HG03378 (cell line): Measurements from ENCODE around the gene MAD1L1.
"Not testable (repeated sequence)": the region's sequence is repeated elsewhere in the genome, so short reads cannot be mapped to it uniquely, and the experiment has no call there.

Source experiments
- ATAC-seq: cut with Tn5 transposase; IDR thresholded peaks from one replicate; pipeline ENCODE4 v1.9.1; 2021; ENCODE audit warnings: mild to moderate bottlenecking, moderate library complexity; ENCODE audit not compliant: unreplicated experiment

MAD1L1 gene

DNA sequence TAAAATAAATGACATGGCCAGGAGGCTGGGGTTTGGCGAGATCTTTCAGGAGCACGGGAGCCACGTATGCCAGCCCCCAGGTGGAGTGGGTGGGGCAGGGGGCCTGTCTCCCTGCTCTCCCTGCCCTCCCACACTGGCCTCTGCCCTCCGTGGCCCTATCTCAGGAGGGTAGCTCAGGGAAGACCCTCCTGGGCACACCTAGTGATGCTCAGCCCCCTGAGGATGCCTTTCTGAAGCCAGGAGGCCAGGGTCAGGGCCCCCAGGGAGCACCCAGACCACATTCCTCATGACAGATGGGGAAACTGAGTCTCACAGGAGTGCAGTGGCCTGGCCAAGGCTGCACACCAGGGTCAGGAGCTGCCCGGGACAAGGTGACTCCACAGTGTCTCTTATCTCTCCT is 339.3 kb downstream of the MAD1L1 start:
- no peak for ATAC-seq

DNA sequence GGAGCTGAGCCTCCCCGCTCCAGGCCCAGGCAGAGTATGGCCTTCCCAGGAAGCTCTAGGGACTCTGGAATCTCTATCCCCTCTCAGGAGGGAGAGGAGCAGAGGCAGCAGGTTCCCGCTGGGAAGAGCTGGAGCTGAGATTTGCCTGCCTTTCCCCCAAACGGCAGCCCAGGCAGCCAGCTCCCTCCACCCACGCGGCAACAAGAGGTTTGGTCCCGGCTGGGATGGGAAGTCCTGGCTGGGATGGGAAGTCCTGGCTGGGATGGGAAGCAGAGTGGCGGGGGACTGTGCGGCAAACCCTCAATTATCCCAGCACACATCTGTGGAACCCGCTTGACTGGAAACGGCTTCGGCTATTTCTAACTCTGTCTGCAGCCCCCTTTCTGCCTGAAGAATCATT is 339.7 kb downstream of the MAD1L1 start:
- no peak for ATAC-seq

DNA sequence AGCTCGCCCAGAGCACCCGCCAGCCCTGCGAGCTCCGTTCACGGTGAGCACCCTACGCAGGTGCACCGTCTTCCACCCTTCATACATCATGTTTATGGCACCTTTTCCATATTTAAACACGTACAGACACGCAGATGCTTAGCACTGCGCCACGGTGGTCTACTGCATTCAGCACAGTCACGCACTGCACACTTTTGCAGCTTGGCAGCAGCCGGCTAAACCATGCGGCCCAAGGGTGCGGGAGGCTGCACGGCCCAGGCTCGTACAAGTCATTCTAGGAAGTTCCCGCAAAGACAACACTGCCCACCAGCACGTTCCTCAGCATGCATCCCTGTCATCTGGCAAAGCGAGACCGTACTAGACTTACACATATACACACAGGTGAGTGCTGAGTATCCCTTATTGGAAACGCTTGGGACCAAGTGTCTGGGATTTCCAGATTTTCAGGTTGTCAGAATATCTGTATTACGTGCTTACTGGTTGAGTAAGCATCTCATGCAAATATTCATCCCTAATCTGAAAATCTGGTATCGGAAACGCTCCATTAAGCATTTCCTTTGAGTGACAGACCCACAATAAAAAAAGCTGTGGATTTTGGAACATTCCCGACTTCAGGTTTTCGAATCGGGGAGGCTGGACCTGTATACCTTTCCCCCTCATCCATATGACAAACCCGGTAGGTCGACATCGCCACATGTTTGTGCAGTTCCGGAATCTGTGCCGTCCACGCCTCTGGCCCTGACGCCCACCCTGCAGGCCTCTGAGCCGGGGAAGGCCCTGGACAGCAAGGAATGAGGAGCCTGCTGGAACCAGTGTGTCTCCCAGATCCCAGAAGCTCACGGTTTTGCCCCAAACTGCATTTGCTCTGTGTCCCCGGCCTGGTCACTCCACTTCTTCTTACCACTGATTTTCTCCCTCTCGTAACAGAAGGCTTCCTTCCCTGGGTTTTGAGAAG is 340.5 kb downstream of the MAD1L1 start:
- no peak for ATAC-seq

DNA sequence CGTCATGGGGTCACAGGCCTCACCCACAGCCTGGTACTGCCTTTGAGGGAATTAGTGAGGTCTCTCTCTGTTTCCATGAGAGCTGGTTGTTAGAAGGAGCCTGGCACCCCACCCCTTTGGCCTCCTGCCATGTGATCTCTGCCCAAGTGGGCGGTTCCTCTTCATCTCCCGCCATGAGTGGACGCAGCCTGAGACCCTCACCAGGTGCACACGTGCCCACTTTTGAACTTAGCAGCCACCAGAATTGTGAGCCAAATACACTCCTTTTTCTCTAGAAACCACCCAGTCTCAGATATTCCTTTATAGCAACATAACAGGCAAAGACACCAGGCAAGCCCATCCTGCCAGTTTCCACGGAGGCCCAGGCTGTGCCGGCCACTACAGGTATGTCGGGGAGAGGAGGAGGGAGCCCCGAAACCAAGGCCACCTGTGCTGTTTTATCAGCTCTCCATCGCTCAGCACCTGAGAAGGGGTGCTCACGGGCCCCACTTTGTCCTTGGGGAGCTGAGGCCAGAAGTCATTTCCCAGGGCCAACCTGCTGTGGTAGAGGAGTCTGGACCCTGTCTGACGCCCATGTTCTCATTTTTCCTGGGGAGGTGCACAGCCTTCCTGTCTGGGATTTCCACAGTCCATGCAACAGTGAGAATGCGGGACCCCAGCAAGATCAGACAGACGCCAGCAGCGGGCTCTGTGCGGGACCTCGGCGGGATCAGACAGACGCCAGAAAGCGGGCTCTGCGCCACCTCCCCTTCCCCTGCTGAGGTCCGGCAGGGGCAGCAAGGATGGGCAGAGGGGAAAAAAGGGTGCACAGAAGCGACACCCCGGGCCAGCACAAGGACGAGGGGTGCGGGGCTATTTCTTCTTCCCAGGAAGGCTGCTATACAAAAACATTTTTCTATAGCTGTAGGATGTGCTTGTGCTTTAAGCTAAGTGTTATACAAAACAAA is 342.2 kb downstream of the MAD1L1 start:
- no peak for ATAC-seq

DNA sequence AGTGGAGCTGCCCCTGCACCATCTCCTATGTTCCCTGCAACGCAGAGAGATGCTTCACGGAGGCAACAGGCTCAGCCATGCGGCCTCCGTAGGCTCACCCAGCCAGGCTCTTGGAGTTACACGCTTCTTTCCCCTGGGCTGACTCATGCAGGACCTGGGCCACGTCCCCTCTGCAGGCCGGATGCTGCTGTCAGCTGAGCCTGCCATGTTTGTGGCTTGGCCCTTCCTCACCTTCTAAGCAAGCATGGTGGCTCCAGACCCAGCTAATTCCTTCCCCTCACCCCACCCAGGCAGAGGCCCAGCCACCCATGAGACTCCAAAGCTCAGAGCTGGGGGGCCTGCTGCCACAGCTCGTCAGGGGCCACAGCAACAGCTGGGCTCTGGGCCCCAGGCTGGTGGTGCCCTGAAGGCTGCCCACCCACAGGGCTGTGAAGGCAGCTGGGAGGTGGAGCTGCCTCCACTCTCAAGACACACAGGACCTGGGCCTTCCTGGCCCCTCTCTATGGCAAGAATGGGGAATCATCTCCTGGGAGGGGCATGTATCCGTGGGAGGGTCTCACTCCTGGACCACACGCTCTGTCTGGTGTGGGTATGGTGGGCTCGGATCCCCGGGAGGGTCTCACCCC is 343.1 kb downstream of the MAD1L1 start:
- no peak for ATAC-seq

DNA sequence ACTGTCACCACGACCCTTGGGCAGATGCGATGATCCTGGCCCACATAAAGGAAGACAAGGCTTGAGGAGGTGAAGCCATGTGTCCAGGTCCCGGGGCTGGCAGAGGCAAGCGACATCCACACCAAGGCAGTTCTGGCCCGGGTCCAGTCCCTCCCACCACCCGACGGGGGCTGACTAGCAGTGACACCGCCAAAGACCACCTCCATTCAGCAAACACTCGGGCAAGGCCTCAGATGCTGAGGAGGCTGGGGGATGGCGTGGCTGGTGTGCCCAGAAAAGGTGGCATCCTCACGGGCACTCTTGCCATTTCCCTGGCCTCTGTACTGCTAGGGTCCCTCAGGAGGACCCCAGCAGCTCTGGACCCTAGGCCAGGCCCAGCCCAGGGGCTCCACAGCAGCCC is 343.7 kb downstream of the MAD1L1 start:
- no peak for ATAC-seq

DNA sequence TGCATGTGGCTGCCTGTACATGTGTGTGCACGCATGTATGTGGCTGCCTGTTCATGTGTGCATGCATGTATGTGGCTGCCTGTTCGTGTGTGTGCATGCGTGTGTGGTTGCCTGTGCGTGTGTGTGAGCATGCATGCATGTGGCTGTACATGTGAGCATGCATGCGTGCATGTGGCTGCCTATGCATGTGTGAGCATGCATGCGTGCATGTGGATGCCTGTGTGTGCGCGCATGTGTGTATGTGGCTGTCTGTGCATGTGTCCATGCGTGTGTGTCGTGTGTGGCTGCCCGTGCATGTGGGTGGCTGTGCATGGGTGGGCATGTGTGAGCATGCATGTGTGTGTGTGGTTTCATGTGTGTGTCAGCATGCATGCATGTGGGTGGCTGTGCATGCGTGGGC is 344.3 kb downstream of the MAD1L1 start:
- ATAC-seq = no peak

DNA sequence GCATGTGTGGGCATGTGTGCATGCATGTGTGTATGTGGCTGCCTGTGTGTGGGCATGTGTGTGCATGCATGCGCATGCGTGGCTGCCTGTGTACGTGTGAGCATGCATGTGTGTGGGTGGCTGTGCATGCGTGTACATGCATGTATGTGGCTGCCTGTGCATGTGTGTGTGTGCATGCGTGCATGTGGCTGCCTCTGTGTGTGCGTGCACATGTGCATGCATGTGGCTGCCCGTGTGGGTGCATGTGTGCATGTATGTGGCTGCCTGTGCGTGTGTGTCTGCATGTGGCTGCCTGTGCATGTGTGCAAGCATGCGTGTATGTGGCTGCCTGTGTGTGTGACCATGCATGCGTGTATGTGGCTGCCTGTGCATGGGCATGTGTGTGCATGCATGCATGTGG is 345.5 kb downstream of the MAD1L1 start:
- ATAC-seq = no peak

DNA sequence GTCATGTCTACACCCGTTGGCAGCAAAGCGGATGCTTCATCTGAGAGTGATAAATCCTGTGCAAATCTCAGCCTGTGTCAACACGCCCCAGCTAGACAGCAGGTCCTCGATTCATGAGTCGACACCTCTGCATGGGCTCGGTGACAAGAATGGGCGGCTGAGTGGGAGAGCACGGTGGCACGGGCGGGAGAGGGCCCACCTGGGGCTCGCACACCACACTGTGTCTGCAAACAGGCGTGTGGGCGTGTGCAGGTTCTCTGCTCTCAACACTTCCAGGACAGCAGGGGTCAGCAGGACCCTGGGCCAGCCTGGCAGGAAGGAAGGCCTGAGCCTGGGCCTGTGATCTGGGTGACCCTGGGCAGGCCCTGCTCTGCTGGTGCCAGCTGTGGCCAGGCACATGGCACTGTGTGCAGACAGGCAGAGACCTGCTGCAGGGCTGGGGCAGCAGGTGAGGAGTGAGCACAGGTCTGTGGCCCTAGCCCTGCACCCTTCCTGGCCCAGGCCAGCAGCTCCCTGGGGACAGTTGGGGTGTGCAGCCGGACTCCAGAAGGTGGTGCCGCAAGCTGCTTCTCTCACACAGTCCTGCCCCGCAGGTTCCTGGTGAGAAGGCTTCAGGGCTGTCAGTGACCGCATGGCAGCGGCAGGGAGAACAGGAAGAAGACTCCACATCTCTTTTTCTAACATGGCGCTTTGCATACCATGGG is 346.2 kb downstream of the MAD1L1 start:
- ATAC-seq = no peak

DNA sequence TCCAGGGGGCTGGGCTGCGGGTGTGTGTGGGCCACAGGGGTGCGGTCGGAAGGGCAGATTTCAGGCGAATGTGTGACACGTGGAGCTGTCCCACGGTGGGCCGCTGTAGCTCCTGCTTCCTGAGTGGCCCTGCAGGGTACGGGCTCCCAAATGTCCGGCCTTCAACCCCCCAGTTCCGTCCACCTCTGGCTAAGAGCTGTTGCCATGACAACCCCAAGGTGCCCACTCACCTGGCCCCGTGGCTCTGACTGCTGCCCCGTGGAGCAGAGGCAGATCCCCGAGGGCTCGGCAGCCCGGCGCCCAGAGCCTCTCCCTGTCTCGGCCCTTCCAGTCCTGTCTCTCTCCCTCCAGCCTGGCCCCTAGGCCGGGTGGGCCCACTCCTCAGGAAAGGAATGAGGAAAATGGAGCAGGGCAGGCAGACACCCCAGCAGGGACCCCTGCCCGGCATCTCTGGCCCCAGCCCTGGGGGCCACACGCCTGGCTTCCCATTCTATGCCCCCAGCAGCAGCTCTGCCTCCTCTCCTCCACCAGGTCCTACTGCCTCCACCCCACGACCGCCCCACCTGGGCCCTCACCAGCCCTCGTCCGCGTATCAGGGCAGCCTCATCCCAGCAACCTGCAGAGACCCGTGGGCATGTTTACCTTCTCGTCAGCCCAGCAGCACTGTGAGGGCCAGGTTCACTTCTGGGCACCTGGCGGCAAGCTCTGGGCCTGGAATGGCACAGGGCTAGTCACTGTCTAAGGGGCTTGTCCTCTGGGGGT is 347.1 kb downstream of the MAD1L1 start:
- ATAC-seq = no peak

DNA sequence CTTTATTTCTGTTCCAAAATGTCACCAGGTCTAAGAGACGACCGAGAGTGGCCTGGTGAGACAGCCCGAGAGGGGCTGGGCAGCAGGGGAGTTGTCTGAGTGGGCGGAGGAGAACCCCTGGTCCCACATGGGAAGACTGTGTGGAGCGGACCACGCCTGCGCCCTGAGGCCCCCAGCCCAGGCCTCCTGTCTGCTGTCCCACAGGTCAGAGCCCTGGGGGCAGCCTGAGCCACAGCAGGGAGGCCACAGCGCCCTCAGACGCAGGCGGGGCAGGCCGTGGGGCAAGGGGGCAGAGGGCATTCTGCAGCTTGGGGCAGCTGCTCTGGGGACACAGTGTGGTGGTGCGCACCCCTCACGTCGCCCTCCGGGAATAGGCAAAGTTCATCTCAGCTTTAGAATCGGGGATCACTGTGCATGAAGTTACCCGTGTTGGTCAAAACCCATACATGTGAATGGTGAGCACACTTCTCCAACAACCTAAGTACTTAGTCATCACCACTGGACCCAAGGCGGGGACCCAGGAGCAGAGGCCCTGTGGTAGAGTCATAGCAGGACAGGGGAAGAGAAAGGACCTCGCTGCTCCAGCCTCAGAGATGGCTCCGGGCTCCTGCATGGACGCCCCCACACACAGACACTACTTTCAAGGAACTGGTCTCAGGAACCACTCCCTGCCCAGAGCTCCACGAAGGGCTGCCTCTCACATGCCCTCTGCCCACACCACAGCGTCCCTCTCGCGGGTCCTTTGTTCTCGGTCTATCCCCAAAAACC is 348.0 kb downstream of the MAD1L1 start:
- no peak for ATAC-seq

DNA sequence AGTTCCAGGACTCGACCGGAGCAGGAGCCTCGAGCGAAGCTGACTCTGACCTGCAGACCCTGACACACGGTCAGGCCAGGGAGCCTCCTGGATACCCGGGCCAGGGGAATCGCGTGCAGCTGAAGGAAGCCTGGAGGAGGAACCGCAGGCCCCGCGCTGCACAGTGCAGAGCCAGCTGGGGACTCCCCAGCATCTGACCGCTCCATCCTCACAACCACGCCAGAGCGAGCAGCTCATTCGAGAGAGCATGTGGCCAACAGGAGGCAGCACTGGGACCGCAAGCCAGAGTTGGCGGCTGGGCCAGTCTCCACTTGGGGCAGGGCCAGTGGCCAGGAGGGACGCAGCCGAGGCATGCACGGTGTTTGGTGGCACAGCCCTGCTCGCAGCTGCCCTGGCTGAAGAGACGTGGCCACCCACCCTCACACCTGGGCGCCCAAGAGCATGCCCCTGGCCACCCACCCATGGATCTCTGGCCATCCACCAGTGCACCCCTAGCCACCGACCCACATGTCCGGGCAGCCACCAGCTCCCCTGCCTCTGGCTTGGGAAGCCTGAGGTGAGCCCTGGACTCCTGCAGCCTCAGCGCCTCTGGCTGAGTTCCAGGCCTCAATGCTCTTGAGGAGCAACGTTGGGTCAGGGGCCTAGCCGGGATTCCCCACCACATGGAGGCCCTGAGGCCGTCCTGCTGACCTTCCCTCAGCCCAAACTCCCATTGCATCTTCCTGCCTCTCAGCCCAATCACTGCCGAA is 348.7 kb downstream of the MAD1L1 start:
- no peak for ATAC-seq

DNA sequence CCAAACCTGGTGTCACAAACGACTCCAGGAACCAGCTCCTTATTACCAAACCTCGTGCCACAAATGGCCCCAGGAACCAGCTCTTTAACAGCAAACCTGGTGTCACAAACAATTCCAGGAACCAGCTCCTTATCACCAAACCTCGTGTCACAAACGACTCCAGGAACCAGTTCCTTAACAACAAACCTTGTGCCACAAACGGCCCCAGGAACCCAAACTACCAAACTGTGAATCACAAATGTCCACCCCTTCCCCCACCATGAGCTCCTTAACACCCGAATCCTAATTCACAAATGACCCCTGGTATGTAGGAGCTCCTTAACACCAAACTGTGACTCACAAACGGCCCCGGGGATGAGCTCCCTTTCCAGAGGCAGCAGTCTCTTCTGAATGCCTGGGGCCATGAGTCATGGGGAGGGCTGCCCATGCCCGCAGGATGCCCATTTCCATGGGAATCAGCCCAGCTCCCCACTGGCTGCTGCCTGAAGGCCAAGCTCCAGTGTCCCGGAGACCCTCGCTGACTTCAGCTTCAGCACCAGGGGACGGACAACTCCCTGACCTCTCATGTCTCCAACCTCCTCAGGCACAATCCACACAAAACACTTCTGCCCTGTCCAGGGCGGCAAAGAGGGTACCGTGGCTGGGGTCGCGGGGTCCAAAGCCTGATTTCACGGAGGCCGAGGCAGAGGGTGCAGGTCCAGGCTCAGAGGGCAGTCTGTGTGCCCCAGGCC is 349.5 kb downstream of the MAD1L1 start:
- no peak for ATAC-seq

DNA sequence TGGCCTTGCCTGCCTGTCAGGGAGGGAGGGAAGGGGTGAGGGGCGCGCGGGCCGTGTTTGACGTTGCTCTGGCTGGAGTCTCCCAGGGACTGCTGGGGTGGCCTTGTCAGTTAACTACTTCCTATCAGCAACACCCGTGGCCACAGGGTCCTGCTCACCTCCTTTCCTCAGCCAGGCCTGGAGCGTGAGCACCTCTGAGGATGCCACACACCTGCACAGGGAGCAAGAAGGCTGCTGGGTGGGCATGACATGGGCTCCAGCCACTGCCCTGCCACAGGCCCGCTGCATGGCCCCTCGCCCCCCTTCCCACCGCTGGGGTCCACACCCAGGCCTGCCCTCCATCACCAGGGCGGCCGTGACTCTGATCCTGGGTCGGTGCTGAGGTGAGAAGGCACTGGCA is 350.3 kb downstream of the MAD1L1 start:
- ATAC-seq = no peak

DNA sequence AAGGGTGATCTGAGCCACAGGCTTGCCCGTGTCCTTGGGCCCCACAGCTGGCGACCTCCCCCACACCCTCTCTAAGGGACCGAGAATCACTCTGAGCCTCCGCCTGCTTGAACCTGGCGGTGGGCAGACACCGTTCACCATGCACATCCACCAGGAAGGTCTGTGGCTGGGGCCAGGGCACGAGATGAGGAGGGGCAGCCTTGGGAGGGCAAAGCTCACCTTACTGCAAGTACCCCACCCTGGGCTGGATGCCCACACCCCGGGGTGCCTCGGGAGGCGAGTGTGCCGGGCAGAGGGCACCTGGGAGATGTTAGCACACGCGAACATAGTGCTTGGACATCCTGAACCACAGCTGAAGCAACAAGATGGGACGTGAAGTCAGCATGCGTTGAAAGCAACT is 350.8 kb downstream of the MAD1L1 start:
- no peak for ATAC-seq

DNA sequence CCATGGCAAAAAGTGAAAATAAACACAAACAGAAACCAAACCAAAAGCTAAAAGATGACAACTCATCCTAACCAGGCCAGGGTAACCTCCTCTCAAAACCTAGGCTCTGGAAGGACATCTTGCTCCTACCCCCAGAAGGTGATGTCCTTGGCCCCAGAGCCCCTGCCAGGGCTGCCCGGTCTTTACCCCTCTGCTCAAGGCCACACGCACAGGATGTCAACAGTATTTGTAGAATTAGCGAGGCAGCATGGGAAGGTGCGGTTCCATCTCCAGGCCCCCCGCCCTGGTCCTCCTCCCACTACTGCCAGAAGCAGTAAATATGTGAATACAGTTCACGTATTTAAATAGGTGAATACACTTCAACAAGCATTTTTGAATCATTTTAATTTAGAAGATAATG is 356.1 kb downstream of the MAD1L1 start:
- not testable (repeated sequence) for ATAC-seq

DNA sequence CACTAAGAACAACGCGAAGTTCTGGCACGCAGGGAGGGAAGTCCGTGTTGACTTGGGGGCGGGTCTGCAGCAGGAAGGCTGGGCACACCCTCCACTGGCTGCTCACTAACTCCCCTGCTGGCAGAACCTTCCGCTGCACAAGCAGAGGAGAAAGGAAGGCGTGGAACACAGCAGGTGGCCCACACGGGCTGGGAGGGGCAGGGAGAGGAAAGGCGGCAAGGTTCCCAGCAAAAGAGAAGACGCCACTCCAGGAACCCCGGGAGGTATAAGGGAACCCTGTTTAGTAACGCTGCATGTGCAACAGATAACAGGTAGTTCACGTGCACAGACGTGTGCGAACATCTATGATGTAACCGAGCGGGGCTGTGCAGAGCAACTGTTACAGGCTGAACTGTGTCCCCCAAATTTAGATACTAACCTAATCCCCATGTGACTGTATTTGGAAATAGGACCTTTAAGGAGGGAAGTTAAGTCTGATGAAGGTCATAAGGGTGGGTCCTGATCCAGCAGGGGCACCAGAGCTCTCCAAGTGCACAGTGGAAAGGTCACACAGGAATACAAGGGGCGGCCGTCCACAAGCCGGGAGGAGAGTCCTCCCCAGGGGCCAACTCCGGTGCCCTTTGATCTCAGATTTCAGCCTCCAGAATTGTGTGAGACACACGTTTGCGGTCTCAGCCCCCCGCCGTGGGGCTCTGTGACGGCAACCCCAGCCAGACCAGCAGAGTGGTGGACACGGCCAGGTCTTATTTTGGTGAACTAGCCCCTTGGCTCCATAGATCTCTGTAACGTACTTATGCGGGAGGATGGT is 357.1 kb downstream of the MAD1L1 start:
- not testable (repeated sequence) for ATAC-seq
